HTR-8/SVneo (cell line): ENCODE data around the gene A4GALT.
"Not testable (repeated sequence)": the region's sequence is repeated elsewhere in the genome, so short reads cannot be mapped to it uniquely, and the experiment has no call there.

Experiments
- DNase-seq: peaks from one replicate; pipeline ENCODE4 v3.0.0; 2011; ENCODE audit warnings: low spot score, mixed read lengths; ENCODE audit not compliant: insufficient read length
- FAIRE-seq: peaks from 2 replicates; lab custom pipeline; 2011; peaks lifted over from hg19 to GRCh38; lab: Jason Lieb, UNC

The A4GALT gene, protein sequence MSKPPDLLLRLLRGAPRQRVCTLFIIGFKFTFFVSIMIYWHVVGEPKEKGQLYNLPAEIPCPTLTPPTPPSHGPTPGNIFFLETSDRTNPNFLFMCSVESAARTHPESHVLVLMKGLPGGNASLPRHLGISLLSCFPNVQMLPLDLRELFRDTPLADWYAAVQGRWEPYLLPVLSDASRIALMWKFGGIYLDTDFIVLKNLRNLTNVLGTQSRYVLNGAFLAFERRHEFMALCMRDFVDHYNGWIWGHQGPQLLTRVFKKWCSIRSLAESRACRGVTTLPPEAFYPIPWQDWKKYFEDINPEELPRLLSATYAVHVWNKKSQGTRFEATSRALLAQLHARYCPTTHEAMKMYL

DNA sequence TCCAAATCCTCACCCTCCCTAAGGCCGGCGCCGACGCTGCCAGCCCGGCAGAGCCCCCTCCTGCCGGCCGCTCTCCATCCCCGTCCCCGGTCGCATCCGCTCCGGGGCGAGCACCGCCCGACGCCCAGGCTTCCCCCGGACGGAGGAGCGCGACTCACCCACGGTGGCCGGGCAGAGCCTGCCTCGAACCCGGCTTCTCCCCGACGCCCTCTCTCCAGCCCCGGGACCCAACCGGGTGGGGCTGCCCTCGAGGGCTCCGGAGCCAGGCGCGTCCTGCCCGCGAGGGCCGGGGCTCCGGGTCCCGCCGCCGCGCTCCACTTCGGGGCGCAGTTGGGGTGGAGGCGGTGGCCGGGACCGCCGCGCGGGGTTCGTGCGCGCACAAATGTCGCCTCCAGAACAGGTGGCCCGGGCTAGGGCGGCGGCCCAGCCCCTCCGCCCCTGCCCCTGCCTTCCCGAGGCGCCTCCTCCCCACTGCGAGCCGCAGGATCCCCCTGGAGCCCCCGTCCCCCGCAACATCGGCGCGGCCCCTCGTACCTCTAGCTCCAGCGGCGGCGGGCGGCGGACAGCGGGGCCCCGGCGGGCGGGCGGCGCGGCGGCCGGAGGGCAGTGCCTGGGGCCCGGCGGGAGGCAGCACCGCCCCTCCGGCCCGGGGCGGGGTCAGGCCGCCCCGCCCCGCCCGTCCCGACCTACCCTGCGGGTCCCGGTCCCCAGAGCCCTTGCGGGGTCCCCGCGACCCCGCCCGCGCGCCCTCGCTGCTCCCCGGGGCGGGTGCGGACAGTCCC is at the start of gene A4GALT:
TSS of gene A4GALT (minus strand) at position 608 of the 782 bp plus-strand sequence. CDS start 26,919 bp downstream, outside the sequence.
- DNase-seq (no peak), FAIRE-seq (no peak)

DNA sequence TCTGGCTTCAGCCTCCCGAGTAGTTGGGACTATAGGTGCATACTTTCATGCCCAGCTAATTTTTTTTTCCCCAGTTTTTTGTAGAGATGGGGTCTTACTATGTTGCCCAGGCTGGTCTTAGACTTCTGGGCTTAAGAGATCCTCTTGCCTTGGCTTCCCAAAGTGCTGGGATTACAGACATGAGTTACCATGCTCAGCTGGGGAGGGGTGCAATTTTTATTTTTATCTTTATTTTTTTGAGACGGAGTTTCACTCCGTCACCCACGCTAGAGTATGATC is 49.7 kb upstream of the A4GALT start:
- DNase-seq (no peak), FAIRE-seq (no peak)

DNA sequence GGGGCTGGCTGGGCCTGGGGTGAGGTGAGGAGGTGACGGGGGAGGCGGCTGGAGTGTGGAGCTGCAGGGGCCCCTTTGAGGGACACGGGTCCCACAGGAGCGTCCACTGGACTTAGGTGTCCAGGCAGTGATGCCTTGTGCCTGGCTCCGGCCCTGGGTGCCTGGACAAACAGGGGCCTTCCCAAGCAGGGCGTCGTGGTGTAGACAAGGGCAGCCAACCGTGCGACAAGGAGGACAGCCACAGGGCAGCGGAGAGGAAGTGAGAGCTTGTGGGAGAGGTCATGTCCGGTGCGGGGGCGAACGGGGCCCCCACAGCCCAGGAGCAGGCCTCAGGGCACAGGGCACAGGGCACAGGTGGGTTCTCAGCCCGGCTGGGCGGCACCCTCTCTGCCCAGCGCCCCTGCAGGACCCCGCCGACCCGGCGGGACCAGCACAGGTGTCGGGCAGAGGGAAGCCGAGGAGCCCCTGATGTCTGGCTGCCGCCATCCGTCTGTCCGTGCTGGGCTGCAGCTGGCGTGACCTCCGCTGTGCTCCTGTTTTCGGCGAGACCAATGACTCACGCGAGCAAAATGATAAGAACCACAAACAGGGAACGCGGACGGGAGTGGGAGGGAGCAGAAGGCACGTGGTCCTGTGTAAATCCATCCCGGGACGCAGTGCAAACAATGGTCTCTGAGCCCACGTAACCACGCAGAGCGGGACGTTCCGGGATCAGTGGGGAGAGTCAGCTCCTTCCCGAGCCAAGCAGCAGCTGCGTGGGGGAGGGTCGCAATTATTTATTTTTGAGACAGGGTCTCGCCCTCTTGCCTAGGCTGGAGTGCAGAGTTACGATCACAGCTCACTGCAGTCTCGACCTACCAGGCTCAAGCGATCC is 49.1 kb upstream of the A4GALT start:
- FAIRE-seq (no peak), DNase-seq (no peak)

DNA sequence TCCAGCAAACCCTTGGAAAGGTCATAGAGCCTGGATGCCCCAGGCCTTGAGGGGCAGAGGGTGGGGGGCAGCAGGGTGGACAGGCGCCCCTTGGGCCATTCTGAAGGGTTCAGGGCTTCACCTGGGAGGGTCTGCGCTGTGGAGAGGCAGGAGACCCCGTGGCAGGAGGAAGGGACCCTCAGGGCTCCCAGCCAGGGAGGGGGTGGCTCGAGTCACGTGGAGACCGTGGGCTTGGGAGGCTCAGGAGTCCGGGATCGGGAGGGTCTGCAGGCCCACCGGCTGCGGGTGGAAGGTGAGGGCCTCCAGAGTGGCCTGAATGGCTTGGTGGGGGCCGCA is 48.5 kb upstream of the A4GALT start:
- DNase-seq (no peak), FAIRE-seq (no peak)

DNA sequence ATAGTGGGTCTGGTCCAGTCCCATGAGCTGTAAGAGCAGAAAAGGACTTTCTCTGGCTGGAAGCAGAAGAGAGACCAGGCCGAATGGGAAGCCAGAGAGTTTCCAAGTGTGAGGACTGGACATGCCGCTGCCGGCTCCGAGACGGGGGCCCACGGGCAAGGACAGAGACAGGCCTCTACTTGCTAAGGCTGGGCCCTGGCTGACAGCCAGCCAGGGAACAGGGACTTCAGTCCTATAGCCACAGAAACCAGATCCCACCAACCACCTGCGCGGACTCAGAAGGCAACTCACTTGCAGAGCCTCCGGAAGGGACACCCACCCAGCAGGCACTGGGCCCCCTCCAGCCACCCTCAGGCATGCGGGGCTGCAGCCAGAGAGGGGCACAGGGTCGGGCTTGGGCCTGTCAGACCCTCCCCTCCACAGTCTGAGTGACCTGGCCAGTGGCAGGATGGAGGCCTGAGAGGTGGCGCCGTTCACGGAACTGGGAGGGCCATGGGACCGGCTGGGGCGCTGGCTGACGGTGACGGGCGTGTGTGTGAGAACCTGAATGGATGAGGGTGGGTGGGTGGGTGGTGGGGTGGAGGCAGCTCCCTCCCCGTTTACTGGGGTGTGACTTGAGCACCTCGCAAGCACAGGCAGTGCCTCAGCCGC is 47.8 kb upstream of the A4GALT start:
- no peak for FAIRE-seq
- no peak for DNase-seq

DNA sequence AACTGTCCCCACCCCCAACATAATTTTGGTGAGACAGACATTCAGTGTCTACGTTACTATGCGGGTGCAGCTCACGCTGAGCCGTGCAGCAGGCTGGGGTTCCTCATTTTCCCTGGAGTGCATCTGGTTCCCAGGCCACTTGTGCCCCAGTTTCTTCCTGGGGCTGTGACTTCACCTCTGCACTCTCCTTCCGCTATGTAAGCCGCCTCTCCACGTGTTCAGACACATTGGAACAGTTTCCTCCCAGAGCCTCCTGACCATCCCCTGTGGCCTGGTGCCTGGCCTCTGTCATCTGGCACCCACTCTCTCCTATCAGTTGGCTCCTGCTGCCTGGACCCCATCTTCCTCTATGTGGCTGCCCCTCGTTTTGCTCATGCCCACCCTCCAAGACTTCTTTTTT is 46.2 kb upstream of the A4GALT start:
- FAIRE-seq (no peak), DNase-seq (no peak)

DNA sequence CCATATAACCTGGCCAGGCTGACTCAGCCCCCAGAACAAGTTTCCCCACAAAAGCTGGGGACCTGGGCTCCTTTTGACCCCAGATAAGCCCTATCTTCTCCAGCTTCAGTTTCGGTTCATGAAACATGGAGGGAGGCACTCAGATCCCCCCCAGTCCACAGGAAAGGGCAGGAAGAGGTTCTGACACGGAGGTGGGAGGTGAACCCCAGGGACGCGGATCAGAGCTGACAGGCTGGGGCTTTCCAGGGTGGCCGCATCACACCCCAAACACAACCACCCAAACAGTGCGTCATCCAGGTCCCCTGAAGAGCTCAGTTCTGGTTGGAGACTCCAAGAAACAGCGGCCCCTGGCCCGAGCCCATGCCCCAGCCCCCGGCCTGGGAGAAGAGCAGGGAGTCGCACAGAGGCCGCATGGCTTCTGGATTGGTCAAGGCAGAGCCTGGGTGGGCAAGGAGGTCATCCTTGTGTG is 44.3 kb upstream of the A4GALT start:
- no peak for DNase-seq
- no peak for FAIRE-seq

DNA sequence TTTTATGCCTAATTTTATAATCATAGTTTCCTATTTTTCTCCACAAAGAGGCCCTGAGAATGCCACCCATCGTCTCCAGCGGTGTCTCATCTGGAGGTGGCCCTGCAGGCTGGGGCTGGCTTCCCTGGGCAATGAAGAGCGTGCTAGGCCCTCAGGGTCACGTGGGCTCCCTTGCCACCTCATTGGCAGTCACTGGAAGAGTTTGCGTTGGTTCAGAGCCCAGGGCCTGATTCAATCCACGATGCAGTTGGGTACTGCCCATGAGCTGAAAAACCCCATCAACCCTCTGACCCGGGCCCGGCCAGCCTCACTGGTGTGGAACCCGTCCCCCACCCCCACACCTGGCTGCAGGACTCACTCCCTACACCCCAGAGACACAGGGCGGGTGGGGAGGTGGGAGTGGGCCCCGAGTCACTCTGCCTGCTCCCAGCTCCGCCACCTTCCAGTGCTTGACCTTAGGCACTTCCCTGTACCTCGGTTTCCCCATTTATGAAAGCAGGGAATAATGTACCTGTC is 43.4 kb upstream of the A4GALT start:
- FAIRE-seq = no peak

DNA sequence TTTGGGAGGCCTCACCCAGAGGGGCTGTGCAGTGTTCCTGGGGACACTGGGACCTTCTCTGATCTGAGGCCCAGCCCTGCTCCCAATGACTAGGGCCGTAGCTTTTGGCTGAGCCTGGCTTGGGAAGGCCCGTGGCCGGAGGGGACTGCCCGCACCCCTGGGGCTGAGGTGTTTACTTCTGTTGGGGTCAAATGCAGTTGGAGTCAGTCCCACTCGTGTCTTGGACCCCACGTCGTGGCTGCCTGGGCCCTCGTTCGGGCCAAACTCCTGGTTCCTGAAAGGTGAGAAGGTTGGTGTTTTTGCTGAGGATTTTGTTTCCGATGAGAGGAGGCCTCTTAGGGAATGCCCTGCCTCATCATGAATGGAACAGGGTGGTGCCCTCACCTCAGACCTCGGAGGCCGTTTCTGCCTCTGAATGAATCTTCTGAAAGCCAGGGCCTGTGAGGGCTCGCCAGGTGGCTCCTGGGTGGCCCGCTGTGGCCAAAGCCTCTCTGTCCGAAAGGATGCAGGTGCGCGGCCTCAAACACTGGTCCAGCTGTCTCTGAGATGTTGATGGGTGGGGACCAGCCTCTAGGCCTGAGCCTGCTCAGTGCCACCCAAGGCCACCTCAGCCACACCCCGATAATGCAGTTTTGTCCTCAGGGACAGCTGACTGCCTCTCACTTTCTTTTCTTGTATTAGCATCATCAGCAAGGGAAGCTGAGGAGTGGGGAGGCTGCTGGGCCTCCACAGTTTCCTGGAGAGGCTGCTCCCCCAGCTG is 40.3 kb upstream of the A4GALT start:
- no peak for DNase-seq
- no peak for FAIRE-seq

More for the DNA sequence above, 43.4 kb upstream of the A4GALT start:
- no peak for DNase-seq

DNA sequence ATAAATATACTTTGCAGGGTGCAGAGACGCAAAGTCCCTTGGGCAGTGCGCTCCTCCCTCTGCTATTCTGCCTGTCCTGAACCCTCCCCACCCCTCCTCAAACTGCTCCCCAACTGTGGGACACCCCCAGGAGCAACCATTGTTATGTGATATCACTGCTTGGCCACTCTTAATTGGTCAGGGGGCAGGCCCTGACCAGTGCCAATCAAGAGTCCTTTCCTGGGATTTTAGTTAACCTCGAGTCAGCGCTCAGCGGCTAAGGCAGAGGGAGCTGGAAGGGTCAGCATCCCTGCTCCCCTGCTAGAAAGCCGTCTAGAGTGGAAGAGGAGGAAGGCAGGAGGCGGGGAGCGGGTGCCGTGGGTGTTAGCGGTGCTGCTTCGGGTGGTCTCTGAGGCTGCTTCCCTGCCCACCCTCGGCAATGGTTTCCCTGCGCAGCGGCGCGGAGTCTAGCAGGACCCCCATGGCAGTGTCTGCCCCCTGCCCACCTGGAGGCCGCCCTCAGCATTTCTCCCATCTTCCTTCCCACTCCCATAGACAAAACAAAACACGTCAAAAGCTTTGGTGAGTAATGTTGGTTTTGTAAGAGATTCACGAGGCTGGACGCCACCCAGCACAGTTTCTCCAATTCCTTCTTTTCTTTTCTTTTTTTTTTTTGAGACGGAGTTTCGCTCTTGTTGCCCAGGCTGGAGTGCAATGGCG is 38.4 kb upstream of the A4GALT start:
- no peak for DNase-seq
- FAIRE-seq = no peak

DNA sequence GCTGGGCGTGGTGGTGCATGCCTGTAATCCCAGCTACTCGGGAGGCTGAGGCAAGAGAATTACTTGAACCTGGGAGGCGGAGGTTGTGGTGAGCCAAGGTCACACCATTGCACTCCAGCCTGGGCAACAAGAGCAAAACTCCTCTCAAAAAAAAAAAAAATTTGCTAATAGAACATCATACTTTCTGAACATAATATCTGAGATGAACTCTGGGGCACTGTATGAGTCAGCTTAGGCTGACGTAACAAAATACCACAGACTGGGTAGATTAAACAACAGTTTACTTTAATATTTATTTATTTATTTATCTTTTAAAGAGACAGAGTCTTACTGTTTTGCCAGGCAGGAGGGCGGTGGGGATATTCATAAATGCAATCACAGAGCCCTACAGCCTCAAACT is 34.9 kb upstream of the A4GALT start:
- not testable (repeated sequence) for FAIRE-seq
- DNase-seq = peak; percentile 54

DNA sequence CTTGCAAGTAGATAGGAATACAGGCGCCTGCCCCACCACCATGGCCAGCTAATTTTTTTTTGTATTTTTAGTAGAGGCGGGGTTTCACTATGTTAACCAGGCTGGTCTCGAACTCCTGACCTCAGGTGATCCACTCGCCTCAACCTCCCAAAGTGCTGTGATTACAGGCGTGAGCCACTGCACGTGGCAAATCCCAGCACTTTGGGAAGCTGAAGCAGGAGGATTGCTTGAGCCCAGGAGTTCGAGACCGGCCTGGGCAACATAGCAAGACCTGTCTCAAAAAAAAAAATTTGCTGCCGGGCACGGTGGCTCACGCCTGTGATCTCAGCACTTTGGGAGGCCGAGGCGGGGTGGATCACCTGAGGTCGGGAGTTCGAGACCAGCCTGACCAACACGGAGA is 34.5 kb upstream of the A4GALT start:
- not testable (repeated sequence) for FAIRE-seq, DNase-seq

DNA sequence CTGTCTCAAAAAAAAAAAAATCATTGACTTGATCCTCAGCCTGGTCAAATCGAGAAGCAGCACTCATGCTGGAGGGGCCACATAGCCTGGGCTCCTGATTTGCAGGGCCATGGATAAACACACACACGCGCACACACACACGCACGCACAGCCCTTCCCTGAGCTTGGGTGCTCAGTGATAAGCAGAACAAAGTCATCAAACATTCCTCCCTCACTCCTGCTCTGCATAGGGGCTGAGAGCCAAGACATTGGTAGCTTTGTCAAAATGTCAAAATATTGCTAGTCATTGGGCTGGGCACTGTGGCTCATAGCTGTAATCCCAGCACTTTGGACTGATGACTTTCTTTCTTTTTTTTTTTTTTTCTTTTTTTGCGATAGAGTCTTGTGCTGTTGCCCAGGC is 34.0 kb upstream of the A4GALT start:
- FAIRE-seq = no peak
- no peak for DNase-seq

DNA sequence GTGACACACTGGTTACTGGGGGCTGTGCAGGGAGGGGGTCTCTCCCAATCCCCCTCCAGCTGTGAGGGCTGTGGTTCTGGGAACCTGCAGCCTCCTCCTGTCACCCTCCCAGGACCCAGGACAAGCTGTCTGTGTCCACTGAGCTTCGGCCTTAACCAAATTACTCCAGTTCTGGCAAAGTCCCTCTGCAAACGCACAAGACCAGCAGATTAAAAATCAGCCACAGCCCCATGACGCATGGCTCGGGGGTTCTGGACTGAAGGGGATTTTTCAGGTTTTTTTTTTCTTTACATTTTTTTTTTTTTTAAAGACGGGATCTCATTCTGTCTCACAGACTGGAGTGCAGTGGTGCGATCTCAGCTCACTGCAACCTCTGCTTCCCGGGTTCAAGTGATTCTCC is 32.2 kb upstream of the A4GALT start:
- DNase-seq (no peak), FAIRE-seq (no peak)

DNA sequence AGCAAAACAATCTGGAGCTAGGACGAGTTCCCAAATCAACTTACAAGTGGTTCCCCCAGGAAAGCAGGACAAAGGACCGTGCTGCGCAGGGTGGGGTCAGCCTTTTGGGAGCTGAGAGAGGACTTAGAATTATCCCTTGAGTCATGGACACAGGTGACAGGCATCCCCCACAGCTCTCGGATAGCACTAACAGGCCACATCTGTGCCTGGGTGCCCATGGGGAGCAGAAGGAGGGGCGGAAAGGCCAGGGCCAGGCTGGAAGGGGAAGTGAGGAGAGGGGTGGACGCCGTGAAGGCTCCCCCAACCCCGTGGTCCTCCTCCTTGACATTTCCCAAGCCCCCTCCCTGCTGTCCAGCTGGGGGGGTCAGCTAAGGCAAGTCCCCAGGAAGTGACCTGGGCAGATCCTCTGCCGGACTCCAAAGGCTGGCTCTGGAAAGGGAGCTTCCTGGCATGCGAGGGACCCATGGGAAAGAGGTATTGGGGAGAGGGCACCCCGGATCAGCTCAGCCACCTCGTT is 31.6 kb upstream of the A4GALT start:
- no peak for FAIRE-seq
- DNase-seq = no peak

DNA sequence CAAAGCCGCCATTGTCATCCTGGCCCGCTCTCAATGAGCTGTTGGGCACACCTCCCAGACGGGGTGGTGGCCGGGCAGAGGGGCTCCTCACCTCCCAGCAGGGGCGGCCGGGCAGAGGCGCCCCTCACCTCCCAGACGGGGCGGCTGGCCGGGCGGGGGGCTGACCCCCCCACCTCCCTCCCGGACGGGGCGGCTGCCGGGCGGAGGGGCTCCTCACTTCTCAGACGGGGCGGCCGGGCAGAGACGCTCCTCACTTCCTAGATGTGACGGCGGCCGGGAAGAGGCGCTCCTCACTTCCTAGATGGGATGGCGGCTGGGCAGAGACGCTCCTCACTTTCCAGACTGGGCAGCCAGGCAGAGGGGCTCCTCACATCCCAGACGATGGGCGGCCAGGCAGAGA is 29.8 kb upstream of the A4GALT start:
- not testable (repeated sequence) for FAIRE-seq, DNase-seq

DNA sequence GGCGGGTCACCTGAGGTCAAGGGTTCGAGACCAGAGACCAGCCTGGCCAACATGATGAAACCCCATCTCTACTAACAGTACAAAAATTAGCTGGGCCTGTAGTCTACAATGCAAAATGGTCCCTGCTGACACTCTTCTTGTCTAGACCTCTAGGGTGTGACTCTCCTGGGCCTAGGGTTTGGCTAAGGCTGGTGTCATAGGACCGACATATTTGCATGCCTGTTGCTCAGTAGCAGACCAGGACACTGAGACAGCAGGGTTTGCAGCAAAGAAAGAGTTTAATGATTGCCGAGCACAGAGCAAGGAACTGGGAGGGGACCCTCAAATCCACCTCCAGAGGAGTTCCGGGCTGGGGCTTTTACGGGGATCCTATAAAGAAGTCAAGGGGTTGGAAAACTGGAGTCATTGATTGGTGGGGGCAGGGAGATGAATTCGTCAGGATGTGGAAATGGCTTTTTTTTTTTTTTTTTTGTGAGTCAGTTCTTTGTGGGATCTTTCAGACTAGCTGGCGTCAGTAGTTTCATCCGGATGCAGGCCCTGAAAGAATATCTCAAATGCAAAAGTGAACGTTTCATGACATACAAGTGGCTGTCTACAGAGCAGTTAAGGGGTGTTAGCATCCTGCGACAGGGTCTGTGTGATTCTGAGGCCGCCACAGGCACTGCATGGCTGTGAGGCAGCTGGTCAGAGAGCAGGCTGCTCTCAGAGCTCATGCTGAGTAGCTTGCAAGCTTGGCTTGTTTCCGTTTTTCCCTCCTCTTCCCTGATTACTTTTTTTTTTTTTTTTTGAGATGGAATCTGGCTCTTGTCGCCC is 27.2 kb upstream of the A4GALT start:
- no peak for DNase-seq
- FAIRE-seq = no peak

DNA sequence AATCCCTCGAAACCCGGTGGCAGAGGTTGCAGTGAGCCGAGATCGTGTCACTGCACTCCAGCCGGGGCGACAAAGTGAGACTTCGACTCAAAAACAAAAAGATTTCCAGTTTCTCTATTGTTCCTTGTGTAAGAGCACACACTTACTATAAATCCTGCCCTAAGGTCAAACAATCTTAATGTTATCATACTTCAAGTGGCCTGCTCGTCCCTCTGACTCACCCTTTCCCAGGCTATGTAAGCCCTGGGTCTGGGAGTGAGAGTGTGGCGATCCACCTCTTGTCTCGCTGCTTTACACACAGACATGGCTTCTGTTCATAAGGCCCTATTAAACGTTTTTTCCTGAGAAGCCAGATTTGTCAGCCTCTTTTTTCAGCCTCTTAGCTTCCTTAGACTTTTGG is 24.4 kb upstream of the A4GALT start:
- FAIRE-seq = no peak
- DNase-seq = peak; percentile 60
